Parathyroid adenoma (tissue), 2 donors: ENCODE data around the gene VPS41.

Experiments
- H2AFZ ChIP-seq: fragments of 300-600 bp; sonication (generic); one replicate; pipeline ENCODE4 v1.7.0; 2017; ENCODE audit warnings: antibody characterized with exemption, mild to moderate bottlenecking
- H3K27ac ChIP-seq: fragments of 300-600 bp; sonication (generic); one replicate; pipeline ENCODE4 v1.7.0; 2017
- H3K27me3 ChIP-seq: fragments of 300-600 bp; sonication (generic); one replicate; pipeline ENCODE4 v1.7.0; 2017; ENCODE audit warnings: low read length; ENCODE audit not compliant: control insufficient read depth, insufficient read depth
- H3K36me3 ChIP-seq: fragments of 300-600 bp; sonication (generic); one replicate; pipeline ENCODE4 v1.7.0; 2017; ENCODE audit warnings: low read length; ENCODE audit not compliant: control insufficient read depth, insufficient read depth
- H3K4me1 ChIP-seq: fragments of 300-600 bp; sonication (generic); one replicate; pipeline ENCODE4 v1.7.0; 2017; ENCODE audit warnings: control low read depth
- H3K4me2 ChIP-seq: fragments of 300-600 bp; sonication (generic); one replicate; pipeline ENCODE4 v1.7.0; 2017; ENCODE audit warnings: low read length
- H3K4me3 ChIP-seq: fragments of 300-600 bp; sonication (generic); one replicate; pipeline ENCODE4 v1.7.0; 2017; ENCODE audit warnings: low read depth, low read length
- H3K79me2 ChIP-seq: fragments of 300-600 bp; sonication (generic); one replicate; pipeline ENCODE4 v1.7.0; 2017; ENCODE audit warnings: control low read depth
- H3K9ac ChIP-seq: fragments of 300-600 bp; sonication (generic); one replicate; pipeline ENCODE4 v1.7.0; 2017; ENCODE audit warnings: mild to moderate bottlenecking
- H3K9me3 ChIP-seq: fragments of 300-600 bp; sonication (generic); one replicate; pipeline ENCODE4 v1.7.0; 2017; ENCODE audit warnings: low read length; ENCODE audit not compliant: control insufficient read depth
- TF ChIP-seq, protein P1 (sequence below): fragments of 300-600 bp; sonication (generic); IDR thresholded peaks from one replicate; pipeline ENCODE4 v1.7.0; 2017; ENCODE audit warnings: antibody characterized with exemption, mild to moderate bottlenecking
- donor health status: primary hyperparathyroidism.

VPS41 gene

DNA sequence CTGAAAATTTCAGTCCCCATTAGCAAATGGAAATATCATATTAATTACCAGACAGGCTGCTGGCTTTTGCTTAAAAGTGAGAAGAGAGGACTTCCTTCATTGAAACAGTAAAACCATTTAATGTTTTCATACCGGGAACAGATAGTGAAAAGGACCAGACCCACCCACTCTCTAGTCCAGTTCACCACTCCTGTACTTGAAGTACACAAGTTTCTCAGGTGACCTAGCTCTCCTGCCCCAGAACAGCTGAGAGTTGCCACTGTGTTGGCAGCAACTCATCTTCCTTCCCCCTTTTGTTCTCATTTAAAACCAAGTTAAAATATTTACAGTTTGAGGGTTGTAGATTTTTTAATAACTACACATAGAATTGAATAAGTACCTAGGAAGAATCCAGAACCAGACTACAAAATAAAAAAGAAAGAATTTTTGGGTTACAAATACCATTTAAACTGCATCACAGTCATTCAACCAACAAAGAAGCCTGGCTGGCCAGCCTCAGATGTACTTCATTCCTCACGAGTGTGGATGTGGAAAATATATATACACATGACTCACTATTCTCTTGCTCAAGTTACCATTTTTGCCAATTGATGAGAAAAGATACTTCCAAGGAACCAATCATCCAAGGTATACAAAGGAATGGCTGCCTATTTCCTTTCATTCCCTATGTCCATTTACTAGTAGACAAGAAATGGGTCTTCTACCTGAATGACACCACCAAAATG, 68.1 kb downstream of the VPS41 start:
- TF ChIP-seq, protein P1, sequence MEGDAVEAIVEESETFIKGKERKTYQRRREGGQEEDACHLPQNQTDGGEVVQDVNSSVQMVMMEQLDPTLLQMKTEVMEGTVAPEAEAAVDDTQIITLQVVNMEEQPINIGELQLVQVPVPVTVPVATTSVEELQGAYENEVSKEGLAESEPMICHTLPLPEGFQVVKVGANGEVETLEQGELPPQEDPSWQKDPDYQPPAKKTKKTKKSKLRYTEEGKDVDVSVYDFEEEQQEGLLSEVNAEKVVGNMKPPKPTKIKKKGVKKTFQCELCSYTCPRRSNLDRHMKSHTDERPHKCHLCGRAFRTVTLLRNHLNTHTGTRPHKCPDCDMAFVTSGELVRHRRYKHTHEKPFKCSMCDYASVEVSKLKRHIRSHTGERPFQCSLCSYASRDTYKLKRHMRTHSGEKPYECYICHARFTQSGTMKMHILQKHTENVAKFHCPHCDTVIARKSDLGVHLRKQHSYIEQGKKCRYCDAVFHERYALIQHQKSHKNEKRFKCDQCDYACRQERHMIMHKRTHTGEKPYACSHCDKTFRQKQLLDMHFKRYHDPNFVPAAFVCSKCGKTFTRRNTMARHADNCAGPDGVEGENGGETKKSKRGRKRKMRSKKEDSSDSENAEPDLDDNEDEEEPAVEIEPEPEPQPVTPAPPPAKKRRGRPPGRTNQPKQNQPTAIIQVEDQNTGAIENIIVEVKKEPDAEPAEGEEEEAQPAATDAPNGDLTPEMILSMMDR = no peak
- no peaks in the 10 kb centered on the region for H3K9me3 ChIP-seq
- H3K36me3 ChIP-seq = no peaks in the 10 kb centered on the region

GRCh38 chr7:38839851-38840250, 69.1 kb downstream of the VPS41 start:
- no peaks in the 10 kb centered on the region for H3K36me3 ChIP-seq
- H3K9ac ChIP-seq = no peak overlapping the region
- no peak overlapping the region for H3K4me3 ChIP-seq
- H3K27me3 ChIP-seq = no peaks in the 10 kb centered on the region
- H3K9me3 ChIP-seq = no peaks in the 10 kb centered on the region
- TF ChIP-seq, protein P1 = no peak
- H3K4me2 ChIP-seq = no peak overlapping the region
- H3K79me2 ChIP-seq = peaks cover 14% of the 10 kb centered on the region
- H3K27ac ChIP-seq = no peak overlapping the region
- H2AFZ ChIP-seq = no peak overlapping the region
- no peaks in the 10 kb centered on the region for H3K4me1 ChIP-seq

More for the DNA sequence above, 68.1 kb downstream of the VPS41 start:
- Histone ChIP-seq H3K27me3 (no peaks in the 10 kb centered on the region), H3K4me2 (no peak overlapping the region), H2AFZ (no peak overlapping the region), H3K4me1 (no peaks in the 10 kb centered on the region), H3K4me3 (no peak overlapping the region), H3K27ac (no peak overlapping the region), H3K79me2 (peaks cover 14% of the 10 kb centered on the region), H3K9ac (no peak overlapping the region)

DNA sequence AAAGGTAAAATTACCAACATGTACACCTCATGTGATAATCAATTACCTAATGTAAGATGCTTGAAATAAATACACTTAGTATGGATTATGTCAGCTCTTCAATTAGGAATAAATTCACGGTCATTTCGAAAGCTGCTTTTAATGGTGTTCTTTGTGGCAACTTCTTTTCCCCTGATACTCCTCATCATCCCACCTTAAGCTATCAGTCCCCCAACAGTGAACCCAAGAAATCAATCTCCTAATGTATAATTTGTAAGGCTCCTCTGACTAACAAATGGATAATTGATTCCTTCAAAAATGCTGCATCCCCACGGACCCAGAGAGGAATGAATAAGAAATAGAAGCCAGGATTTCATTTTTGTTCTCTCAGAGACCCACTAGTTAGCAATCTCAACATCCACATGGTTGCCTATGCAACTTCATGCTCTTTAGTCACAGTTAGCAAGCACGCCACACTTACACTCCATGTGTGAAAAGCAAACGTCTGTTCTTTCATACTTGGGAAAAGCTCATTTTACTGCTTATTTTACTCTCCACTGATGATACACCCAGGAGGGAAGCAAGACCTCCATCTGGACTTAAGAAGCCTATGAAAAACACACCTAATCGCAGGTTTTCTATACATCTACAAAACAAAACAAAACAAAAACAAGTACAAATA, 70.1 kb downstream of the VPS41 start:
- Histone ChIP-seq H3K36me3 (no peaks in the 10 kb centered on the region), H3K4me1 (peaks cover under 1% of the 10 kb centered on the region), H3K27me3 (no peaks in the 10 kb centered on the region), H3K4me3 (no peak overlapping the region), H2AFZ (no peak overlapping the region), H3K9me3 (no peaks in the 10 kb centered on the region), H3K4me2 (no peak overlapping the region), H3K79me2 (peaks cover 14% of the 10 kb centered on the region), H3K9ac (no peak overlapping the region), H3K27ac (no peak overlapping the region)
- TF ChIP-seq, protein P1 = no peak

DNA sequence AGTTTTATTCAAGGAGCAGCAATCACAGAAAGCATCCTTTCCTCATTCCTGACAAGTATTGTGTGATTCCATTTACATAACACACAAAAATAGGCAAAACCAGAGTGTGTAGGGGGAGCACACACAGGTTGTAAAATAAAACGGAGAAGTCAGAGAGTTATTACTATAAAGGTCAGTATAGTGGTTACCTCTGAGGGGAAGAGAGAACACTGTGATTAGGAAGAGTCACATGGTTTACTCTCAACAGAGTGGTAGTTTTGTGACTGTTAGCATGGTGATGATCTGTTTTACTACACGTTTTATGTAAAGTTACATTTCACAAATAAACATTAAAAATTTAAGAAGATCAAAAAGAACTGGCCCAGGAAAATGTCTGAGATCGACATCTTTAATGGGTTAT, 74.6 kb downstream of the VPS41 start:
- H3K4me2 ChIP-seq = no peak overlapping the region
- H2AFZ ChIP-seq = no peak overlapping the region
- no peak overlapping the region for H3K27ac ChIP-seq
- TF ChIP-seq, protein P1 = no peak
- H3K4me1 ChIP-seq = peaks cover 2% of the 10 kb centered on the region
- H3K36me3 ChIP-seq = no peaks in the 10 kb centered on the region
- no peak overlapping the region for H3K9ac ChIP-seq
- no peaks in the 10 kb centered on the region for H3K9me3 ChIP-seq
- no peak overlapping the region for H3K4me3 ChIP-seq
- no peaks in the 10 kb centered on the region for H3K27me3 ChIP-seq
- H3K79me2 ChIP-seq = no peaks in the 10 kb centered on the region
